HEK293 (cell line): ENCODE measurements around the gene NTNG1.

Experiments used
- CTCF ChIA-PET: fragments of 350-600 bp; formaldehyde crosslinking; extraction: SDS; loops from one replicate; lab custom pipeline; 2021; ENCODE audit warnings: antibody characterized with exemption; lab: Yijun Ruan, JAX
- POLR2A ChIA-PET: fragments of 300-600 bp; formaldehyde crosslinking; extraction: SDS; loops from one replicate; lab custom pipeline; 2020; ENCODE audit warnings: antibody characterized with exemption, inconsistent platforms; lab: Yijun Ruan, JAX
- H3K27ac ChIP-seq: fragments of 200-500 bp; sonication (Bioruptor generic); 2 replicates; pipeline ENCODE4 v1.5.1; 2014; ENCODE audit warnings: low read depth, low read length, control low read depth, inconsistent platforms; ENCODE audit errors: extremely low read depth
- H3K36me3 ChIP-seq, 2 experiments: fragments of 200-500 bp in 1 of 2; sonication (Bioruptor generic) in 1 of 2; 1 replicate in 1 of 2; 2 replicates in 1 of 2; pipeline ENCODE4 v1.5.1; 2014 to 2017; ENCODE audit warnings: inconsistent platforms in 2 of 2, low read length in 2 of 2; ENCODE audit not compliant: control insufficient read depth in 2 of 2, insufficient read depth in 1 of 2
- H3K4me1 ChIP-seq: fragments of 200-500 bp; sonication (Bioruptor generic); 2 replicates; pipeline ENCODE4 v1.5.1; 2014; ENCODE audit warnings: mild to moderate bottlenecking, low read length, inconsistent platforms; ENCODE audit not compliant: control insufficient read depth, insufficient read depth
- H3K4me3 ChIP-seq: 2 replicates; pipeline ENCODE4 v1.5.1; 2011; ENCODE audit warnings: low read depth, mild to moderate bottlenecking, control low read depth, low read length, moderate library complexity
- H3K9me3 ChIP-seq: fragments of 200-500 bp; sonication (Bioruptor generic); 2 replicates; pipeline ENCODE4 v1.5.1; 2014; ENCODE audit warnings: low read depth, low read length, inconsistent platforms; ENCODE audit not compliant: control insufficient read depth, insufficient read depth
- HOXA7 ChIP-seq: sonication (generic); formaldehyde crosslinking; IDR thresholded peaks from 2 replicates; pipeline ENCODE4 v1.8.1; 2022; ENCODE audit warnings: missing genetic modification reagents, borderline replicate concordance
- SALL2 ChIP-seq: fragments of 450-650 bp; formaldehyde crosslinking; IDR thresholded peaks from 2 replicates; pipeline ENCODE4 v1.5.0; 2017; ENCODE audit warnings: missing biosample characterization, mild to moderate bottlenecking, missing genetic modification characterization, borderline replicate concordance
- TCF7L2 ChIP-seq: IDR thresholded peaks from 2 replicates; pipeline ENCODE4 v1.6.1; 2011; ENCODE audit warnings: low read depth, mild to moderate bottlenecking, inconsistent platforms, low read length, moderate library complexity, borderline replicate concordance
- YY1 ChIP-seq: fragments of 450-650 bp; formaldehyde crosslinking; IDR thresholded peaks from 2 replicates; pipeline ENCODE4 v1.5.1; 2018; ENCODE audit warnings: missing biosample characterization, missing genetic modification characterization
- ZBTB8A ChIP-seq: fragments of 450-650 bp; formaldehyde crosslinking; IDR thresholded peaks from 2 replicates; pipeline ENCODE4 v1.5.1; 2016; ENCODE audit warnings: missing biosample characterization, missing genetic modification characterization
- ZFP69B ChIP-seq: fragments of 450-650 bp; formaldehyde crosslinking; IDR thresholded peaks from 2 replicates; pipeline ENCODE4 v1.5.1; 2016; ENCODE audit warnings: missing biosample characterization, missing genetic modification characterization
- ZNF138 ChIP-seq: fragments of 450-650 bp; formaldehyde crosslinking; IDR thresholded peaks from 2 replicates; pipeline ENCODE4 v1.5.1; 2016; ENCODE audit warnings: missing biosample characterization, missing genetic modification characterization, borderline replicate concordance
- ZNF223 ChIP-seq: fragments of 450-650 bp; formaldehyde crosslinking; IDR thresholded peaks from 2 replicates; pipeline ENCODE4 v1.5.1; 2016; ENCODE audit warnings: missing biosample characterization, missing genetic modification characterization
- ZNF248 ChIP-seq: fragments of 450-650 bp; formaldehyde crosslinking; IDR thresholded peaks from 2 replicates; pipeline ENCODE4 v1.5.1; 2017; ENCODE audit warnings: missing biosample characterization, missing genetic modification characterization
- ZNF341 ChIP-seq: fragments of 450-650 bp; formaldehyde crosslinking; IDR thresholded peaks from 2 replicates; pipeline ENCODE4; 2016; ENCODE audit warnings: low read depth, missing biosample characterization, missing genetic modification characterization
- ZNF37A ChIP-seq: fragments of 450-650 bp; IDR thresholded peaks from 2 replicates; pipeline ENCODE4 v1.5.1; 2018; ENCODE audit warnings: missing biosample characterization, missing genetic modification characterization
- ZNF514 ChIP-seq: fragments of 450-650 bp; formaldehyde crosslinking; IDR thresholded peaks from 2 replicates; pipeline ENCODE4 v1.5.1; 2016; ENCODE audit warnings: missing biosample characterization, missing genetic modification characterization
- ZNF529 ChIP-seq: fragments of 450-650 bp; formaldehyde crosslinking; IDR thresholded peaks from 2 replicates; pipeline ENCODE4 v1.5.1; 2017; ENCODE audit warnings: missing genetic modification characterization, missing biosample characterization; ENCODE audit not compliant: insufficient replicate concordance
- ZNF555 ChIP-seq: fragments of 450-650 bp; formaldehyde crosslinking; conservative IDR thresholded peaks from 2 replicates; pipeline ENCODE4 v1.5.1; 2017; ENCODE audit warnings: missing biosample characterization, mild to moderate bottlenecking, missing genetic modification characterization, inconsistent platforms
- ZNF600 ChIP-seq: fragments of 450-650 bp; formaldehyde crosslinking; IDR thresholded peaks from 2 replicates; pipeline ENCODE4 v1.5.1; 2016; ENCODE audit warnings: missing biosample characterization, missing genetic modification characterization
- ZNF610 ChIP-seq: fragments of 450-650 bp; formaldehyde crosslinking; IDR thresholded peaks from 2 replicates; pipeline ENCODE4 v1.5.1; 2016; ENCODE audit warnings: missing biosample characterization, missing genetic modification characterization, borderline replicate concordance
- ZNF626 ChIP-seq: fragments of 450-650 bp; sonication (Bioruptor Pico); formaldehyde crosslinking; IDR thresholded peaks from 2 replicates; pipeline ENCODE4 v1.5.1; 2018; ENCODE audit warnings: missing biosample characterization, missing genetic modification characterization, inconsistent platforms
- ZNF629 ChIP-seq: fragments of 450-650 bp; formaldehyde crosslinking; IDR thresholded peaks from 2 replicates; pipeline ENCODE4 v1.5.1; 2017; ENCODE audit warnings: missing biosample characterization, missing genetic modification characterization
- ZNF677 ChIP-seq: fragments of 450-650 bp; IDR thresholded peaks from 2 replicates; pipeline ENCODE4 v1.5.0; 2018; ENCODE audit warnings: missing biosample characterization, mild to moderate bottlenecking, missing genetic modification characterization, moderate library complexity
- ZNF692 ChIP-seq: fragments of 450-650 bp; formaldehyde crosslinking; IDR thresholded peaks from 2 replicates; pipeline ENCODE4 v1.5.1; 2016; ENCODE audit warnings: missing biosample characterization, missing genetic modification characterization
- ZNF701 ChIP-seq: fragments of 450-650 bp; formaldehyde crosslinking; IDR thresholded peaks from 2 replicates; pipeline ENCODE4 v1.5.1; 2016; ENCODE audit warnings: missing biosample characterization, missing genetic modification characterization
- ZNF777 ChIP-seq: fragments of 450-650 bp; formaldehyde crosslinking; IDR thresholded peaks from 2 replicates; pipeline ENCODE4 v1.5.1; 2017; ENCODE audit warnings: missing biosample characterization, missing genetic modification characterization, borderline replicate concordance
- ZSCAN30 ChIP-seq: fragments of 450-650 bp; IDR thresholded peaks from 2 replicates; pipeline ENCODE4 v1.5.1; 2018; ENCODE audit warnings: missing biosample characterization, mild to moderate bottlenecking, missing genetic modification characterization, moderate library complexity
- ZSCAN5A ChIP-seq: fragments of 450-650 bp; formaldehyde crosslinking; IDR thresholded peaks from 2 replicates; pipeline ENCODE4 v1.5.1; 2016; ENCODE audit warnings: missing biosample characterization, missing genetic modification characterization
- ZXDB ChIP-seq: fragments of 450-650 bp; formaldehyde crosslinking; IDR thresholded peaks from 2 replicates; pipeline ENCODE4 v1.5.1; 2016; ENCODE audit warnings: missing biosample characterization, missing genetic modification characterization
- TF ChIP-seq, protein P1 (sequence below): fragments of 450-650 bp; formaldehyde crosslinking; IDR thresholded peaks from 2 replicates; pipeline ENCODE4 v1.5.1; 2016; ENCODE audit warnings: missing biosample characterization, missing genetic modification characterization

The NTNG1 gene

DNA sequence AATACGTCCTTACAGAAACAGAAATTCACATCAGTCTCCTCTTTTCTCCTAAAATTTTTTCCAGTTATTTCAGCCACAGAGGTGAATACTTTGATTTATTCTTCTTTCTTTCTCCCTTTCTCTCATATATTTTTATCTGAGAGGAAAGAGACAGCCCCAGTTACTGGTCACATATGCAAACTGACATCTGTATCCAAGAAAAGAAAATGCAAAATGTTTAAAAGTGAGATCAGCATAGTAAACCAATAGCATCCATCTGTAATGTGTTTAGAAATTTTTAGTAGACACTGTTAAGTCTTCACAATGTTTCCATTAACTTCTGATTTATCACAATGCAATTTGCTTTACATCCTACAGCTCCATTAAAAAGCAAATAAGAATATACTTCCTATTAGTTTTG is 53.5 kb downstream of the NTNG1 start:
- ChIA-PET POLR2A (no interaction called here), CTCF (no interaction called here)
- Histone ChIP-seq H3K9me3 (no peaks in the 10 kb centered on the region), H3K4me1 (no peaks in the 10 kb centered on the region), H3K4me3 (no peak overlapping the region), H3K36me3 (no peaks in the 10 kb centered on the region), H3K27ac (no peak overlapping the region)
- TF ChIP-seq ZNF626 (tag by site-specific recombination), result no peak

GRCh38 chr1:107195476-107195875 is 54.6 kb downstream of the NTNG1 start:
- CTCF ChIA-PET, result interaction anchor here (1.2 to 2.7 kb wide), 4 partner anchors 9 to 320 kb away, joined by 3 to 15 read pairs (median 8); no protein-coding TSS in a partner anchor
- no peaks in the 10 kb centered on the region for H3K36me3 ChIP-seq
- no peak overlapping the region for H3K4me3 ChIP-seq
- H3K27ac ChIP-seq, result no peak overlapping the region
- TF ChIP-seq ZNF514 (tag by site-specific recombination), result no peak
- TF ChIP-seq ZXDB (tag by site-specific recombination), result no peak
- no peak for TF ChIP-seq ZSCAN5A (tag by site-specific recombination)
- TF ChIP-seq ZNF677 (tag by site-specific recombination), result no peak
- TF ChIP-seq ZFP69B (tag by site-specific recombination), result no peak
- TF ChIP-seq YY1 (tag by site-specific recombination), result no peak
- no peak for TF ChIP-seq ZBTB8A (tag by site-specific recombination)
- TF ChIP-seq ZNF692 (tag by site-specific recombination), result no peak
- no peak for TF ChIP-seq ZNF341 (tag by site-specific recombination)
- TF ChIP-seq ZNF777 (tag by site-specific recombination), result no peak
- TF ChIP-seq ZNF555 (tag by site-specific recombination), result no peak
- no peak for TF ChIP-seq ZNF701 (tag by site-specific recombination)
- no peak for TF ChIP-seq ZNF138 (tag by site-specific recombination)
- no peak for TF ChIP-seq ZNF223 (tag by site-specific recombination)
- no peak for TF ChIP-seq SALL2
- no peak for TF ChIP-seq ZNF610
- TF ChIP-seq ZNF600 (tag by site-specific recombination), result no peak
- TF ChIP-seq, all 188 proteins: peak for 0
- H3K9me3 ChIP-seq, result no peaks in the 10 kb centered on the region
- H3K4me1 ChIP-seq, result no peaks in the 10 kb centered on the region
- POLR2A ChIA-PET, result no interaction called here

DNA sequence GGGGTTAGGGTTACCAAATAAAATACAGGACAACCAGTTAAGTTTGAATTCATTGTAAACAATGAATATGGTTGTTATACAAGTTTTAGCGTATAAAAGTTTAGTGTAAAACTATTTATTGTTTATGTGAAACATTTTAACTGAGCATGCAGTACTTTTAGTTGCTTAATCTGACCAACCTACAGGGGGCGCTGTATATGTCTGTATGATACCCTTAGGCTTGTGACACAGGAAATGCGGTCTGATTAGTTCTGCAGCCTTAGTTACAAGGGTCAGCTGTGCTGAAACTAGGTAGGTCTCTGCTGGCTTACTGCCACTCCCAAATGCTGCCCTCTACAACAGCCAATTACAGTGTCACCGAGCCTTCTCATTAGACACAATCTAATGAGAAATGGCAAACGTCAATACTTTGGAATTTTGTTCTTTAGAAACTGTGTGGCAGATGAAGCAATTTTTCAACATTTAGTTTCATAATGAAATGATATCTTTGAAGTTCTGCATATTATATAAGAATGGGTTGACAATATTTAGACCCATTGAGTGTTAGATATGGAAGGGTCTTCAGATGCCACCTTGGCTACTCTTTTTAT is 56.2 kb downstream of the NTNG1 start:
- Histone ChIP-seq H3K4me1 (no peaks in the 10 kb centered on the region), H3K9me3 (no peaks in the 10 kb centered on the region), H3K36me3 (no peaks in the 10 kb centered on the region), H3K27ac (no peak overlapping the region), H3K4me3 (no peak overlapping the region)
- ChIA-PET CTCF (interaction anchor here (0.6 to 2.7 kb wide), 14 partner anchors 11 to 990 kb away, joined by 3 to 15 read pairs (median 4); no protein-coding TSS in a partner anchor), POLR2A (no interaction called here)
- TF ChIP-seq TCF7L2 (no peak), ZNF37A (tag by site-specific recombination) (no peak), ZNF248 (tag by site-specific recombination) (no peak), ZNF529 (tag by site-specific recombination) (no peak), ZSCAN30 (tag by site-specific recombination) (no peak), HOXA7 (CRISPR knock-in tag) (no peak), ZNF629 (tag by site-specific recombination) (no peak)
- TF ChIP-seq, protein P1, sequence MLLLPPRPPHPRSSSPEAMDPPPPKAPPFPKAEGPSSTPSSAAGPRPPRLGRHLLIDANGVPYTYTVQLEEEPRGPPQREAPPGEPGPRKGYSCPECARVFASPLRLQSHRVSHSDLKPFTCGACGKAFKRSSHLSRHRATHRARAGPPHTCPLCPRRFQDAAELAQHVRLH, result no peak
